ENCODE results near the gene GLP1R.

Gene GLP1R

DNA sequence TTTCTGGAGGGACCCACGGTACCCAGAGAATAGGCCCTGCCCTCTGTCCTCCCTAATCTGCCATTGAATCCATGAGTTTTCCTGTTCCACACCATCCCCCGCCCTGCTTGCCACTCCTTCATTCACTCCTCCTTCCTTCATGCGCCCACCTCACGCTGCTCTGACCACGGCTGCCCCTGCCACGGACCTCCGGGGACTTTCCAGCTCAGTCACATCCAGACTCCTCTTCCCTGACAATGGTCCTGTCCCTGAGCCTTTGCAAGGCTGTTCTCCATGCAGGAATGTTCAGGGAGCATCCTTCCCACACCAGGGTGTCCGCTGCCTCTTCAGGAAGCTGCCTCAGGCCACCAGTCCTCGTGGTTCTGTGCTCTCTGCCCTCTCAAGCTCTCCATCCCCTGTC lies 25.9 kb downstream of the GLP1R start:
- TF ChIP-seq, protein P1, sequence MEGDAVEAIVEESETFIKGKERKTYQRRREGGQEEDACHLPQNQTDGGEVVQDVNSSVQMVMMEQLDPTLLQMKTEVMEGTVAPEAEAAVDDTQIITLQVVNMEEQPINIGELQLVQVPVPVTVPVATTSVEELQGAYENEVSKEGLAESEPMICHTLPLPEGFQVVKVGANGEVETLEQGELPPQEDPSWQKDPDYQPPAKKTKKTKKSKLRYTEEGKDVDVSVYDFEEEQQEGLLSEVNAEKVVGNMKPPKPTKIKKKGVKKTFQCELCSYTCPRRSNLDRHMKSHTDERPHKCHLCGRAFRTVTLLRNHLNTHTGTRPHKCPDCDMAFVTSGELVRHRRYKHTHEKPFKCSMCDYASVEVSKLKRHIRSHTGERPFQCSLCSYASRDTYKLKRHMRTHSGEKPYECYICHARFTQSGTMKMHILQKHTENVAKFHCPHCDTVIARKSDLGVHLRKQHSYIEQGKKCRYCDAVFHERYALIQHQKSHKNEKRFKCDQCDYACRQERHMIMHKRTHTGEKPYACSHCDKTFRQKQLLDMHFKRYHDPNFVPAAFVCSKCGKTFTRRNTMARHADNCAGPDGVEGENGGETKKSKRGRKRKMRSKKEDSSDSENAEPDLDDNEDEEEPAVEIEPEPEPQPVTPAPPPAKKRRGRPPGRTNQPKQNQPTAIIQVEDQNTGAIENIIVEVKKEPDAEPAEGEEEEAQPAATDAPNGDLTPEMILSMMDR (IDR thresholded peaks at IDR 0.05; ENCODE audit: borderline replicate concordance, insufficient read depth, low read depth, low read length): no peak
- no peak overlapping the region for H3K4me3 ChIP-seq (ENCODE audit: low read depth, low read length)

DNA sequence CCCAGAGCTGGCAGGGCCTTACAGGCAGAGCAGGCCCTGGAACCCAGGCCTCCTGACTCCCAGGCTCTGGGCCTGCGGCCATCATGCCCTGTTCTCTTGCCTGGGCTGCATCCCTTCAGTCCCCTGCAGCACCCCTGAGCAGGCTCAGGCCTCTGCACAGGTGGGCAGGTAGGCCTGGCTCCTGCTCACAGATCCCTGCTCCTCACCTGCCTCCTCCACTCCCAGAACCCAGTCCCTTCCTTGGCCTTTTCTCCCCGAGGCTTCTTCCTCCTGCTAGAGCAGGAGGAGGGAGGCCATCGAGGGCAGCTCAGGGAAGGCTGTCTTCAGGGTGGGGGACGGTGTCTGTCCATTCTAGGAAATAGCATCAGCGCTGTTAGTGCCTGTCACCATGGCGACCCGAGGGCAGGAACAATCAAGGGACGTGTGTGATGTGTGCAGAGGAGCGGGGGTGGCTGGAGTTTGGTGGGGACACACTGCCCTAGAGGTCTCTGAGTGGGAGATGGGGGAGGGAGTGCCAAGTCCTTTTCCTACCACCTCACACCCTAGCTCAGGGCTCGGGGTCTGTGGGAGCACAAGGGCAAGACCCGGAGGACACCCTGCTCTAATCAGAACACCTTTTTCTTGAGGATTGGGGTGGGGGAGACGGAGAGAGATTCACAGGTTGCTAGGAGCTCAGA lies 26.6 kb downstream of the GLP1R start:
- TF ChIP-seq, protein P1 (IDR thresholded peaks at IDR 0.05; ENCODE audit: borderline replicate concordance, insufficient read depth, low read depth, low read length): no peak
- no peak overlapping the region for H3K4me3 ChIP-seq (ENCODE audit: low read depth, low read length)

DNA sequence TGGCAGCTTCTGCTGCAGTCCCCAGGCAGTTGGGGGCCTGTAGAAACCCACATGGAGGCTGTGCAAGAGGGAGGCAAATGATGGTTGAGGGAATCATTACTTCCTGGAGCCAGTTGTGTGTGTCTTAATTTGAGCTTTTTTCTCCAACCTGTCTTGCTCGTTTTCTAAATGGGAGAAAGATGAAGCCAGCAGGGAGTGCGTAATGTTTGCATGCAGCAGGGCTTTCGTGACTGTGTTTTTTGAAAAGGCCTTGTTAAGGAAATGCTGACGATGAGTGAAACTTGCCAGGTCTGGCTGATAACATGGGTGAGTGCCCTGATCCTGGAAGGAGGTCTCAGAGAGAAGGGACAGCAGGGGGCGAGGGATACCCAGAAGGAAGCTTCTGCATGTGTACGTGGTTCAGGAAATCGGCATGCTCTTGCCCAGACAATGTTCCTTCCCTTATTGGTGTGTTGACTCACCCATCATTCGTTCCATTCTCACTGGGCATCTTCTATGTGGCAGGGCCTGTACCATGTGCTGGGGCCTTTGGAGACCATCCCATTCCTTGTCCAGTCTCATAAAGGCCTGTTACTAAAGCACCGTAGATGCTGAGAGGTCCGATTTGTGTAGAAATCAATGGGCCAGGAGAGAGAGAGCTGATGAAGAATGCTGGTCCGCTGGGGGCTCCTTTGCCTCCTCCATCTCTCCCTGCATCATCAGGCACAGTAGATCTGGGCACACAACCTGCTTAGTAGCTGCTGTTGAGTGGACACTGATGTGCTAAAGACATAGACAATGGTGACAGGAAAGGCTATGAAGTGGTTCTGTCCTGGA lies 27.4 kb downstream of the GLP1R start:
- TF ChIP-seq, protein P1 (IDR thresholded peaks at IDR 0.05; ENCODE audit: borderline replicate concordance, insufficient read depth, low read depth, low read length): no peak
- H3K4me3 ChIP-seq (ENCODE audit: low read depth, low read length): no peak overlapping the region

DNA sequence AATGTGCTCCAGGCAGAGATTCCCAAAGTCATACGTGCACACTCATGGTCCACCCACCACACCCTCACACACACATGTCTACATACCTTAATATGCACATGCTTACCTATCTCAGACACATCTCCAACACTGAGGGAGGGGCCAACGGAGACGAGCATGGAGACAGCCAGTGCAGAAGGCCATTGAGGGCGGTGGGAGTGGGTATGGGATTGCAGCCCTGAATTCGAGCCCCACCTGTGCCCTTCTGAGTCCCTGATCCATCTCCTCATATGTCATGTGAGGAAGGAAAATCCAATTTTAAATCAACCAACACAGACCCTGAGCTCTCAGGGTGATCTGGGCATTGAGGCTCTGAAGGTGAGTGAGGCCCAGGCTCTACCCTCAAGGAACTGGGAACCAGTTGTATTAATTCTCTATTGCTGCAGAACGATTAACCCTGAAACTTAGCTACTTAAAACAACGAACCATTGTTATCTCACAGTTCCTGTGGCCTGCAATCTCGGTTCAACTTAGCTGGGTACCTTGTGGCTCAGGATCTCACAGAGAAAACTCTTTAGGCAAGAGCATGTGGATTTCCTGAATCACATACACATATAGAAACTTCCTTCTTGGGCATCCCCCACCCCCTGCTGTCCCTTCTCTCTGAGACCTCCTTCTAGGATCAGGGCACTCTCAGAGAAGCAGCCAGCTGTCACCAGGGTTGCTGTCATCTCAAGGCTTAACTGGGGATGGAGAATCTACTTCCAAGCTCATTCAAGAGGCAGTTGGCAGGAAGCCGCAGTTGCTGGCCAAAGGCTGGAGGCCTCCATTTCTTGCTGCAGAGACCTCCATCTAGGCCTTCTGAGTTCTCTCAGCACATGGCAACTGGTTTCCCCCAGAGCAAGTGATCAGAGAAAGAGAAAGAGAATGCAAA lies 28.3 kb downstream of the GLP1R start:
- TF ChIP-seq, protein P1 (IDR thresholded peaks at IDR 0.05; ENCODE audit: borderline replicate concordance, insufficient read depth, low read depth, low read length): no peak
- H3K4me3 ChIP-seq (ENCODE audit: low read depth, low read length): no peak overlapping the region

DNA sequence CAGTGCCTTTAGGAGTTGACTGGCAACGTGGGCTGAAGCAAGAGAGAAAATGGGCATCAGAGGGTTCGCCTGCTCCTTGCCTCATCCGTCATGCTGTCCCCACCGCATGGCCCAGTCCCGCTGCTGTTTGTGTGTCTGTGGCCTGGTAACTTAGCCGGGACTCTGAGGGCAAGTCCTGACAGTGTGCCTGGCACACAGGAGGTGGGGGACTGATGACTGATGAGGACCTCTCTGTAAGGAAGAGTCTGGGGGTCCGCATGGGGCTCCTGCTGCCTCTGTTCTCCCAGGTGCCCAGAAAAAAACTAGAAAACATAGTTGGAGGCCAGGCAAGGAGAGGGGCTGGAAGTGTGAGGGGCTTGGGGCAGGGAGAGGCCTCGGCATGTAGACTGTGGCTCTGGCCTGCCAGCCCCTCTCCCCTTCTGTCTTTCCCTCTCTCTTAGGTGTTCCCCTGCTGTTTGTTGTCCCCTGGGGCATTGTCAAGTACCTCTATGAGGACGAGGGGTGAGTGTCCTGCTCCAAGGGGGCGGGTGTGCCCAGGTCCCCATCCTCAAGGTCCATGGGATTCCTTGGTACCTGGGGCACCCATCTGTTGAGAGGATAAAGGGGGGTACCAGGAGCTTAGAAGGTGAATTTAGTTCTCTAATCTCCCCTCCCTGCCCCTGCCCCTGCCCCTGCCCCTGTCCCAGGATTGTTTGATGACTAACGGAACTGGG lies 29.5 kb downstream of the GLP1R start:
- TF ChIP-seq, protein P1 (IDR thresholded peaks at IDR 0.05; ENCODE audit: borderline replicate concordance, insufficient read depth, low read depth, low read length): no peak

DNA sequence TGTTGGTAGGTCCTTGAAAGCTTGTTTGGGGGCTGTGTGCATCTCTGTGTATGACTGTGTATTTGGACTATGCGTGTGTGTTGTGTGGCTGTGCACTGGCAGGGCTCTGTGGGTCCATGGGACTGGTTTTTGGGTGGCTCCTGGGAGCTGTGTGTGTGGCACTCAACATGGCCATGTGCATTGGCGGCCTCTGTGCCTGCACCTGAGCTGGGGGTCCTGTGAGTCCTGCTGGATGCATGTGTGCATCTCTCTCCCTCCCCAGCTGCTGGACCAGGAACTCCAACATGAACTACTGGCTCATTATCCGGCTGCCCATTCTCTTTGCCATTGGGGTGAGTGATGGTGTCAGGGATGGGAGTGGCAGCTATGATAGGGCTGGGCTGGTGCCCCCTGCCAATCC lies 30.1 kb downstream of the GLP1R start:
- TF ChIP-seq, protein P1 (IDR thresholded peaks at IDR 0.05; ENCODE audit: borderline replicate concordance, insufficient read depth, low read depth, low read length): no peak
- no peak overlapping the region for H3K4me3 ChIP-seq (ENCODE audit: low read depth, low read length)

More for the DNA sequence above, 29.5 kb downstream of the GLP1R start:
- H3K4me3 ChIP-seq (ENCODE audit: low read depth, low read length): no peak overlapping the region

Measured in GM12875 (cell line).